Mesendoderm (in vitro differentiated cells): ENCODE measurements around the gene C10orf90.

Source experiments
- DNase-seq: peaks from one replicate; pipeline ENCODE4 v3.0.0; 2013
- H2AK5ac ChIP-seq: 2 replicates; pipeline ENCODE4 v1.6.1; 2013; ENCODE audit warnings: low read length, inconsistent platforms
- H2BK120ac ChIP-seq: 2 replicates; pipeline ENCODE4 v1.6.1; 2013; ENCODE audit warnings: low read depth, mild to moderate bottlenecking, low read length, moderate library complexity, mixed read lengths
- H2BK15ac ChIP-seq: replicated peaks from 2 replicates; pipeline ENCODE4 v1.6.1; 2013; ENCODE audit warnings: low read depth, mild to moderate bottlenecking, moderate library complexity
- H2BK5ac ChIP-seq: 2 replicates; pipeline ENCODE4 v1.6.1; 2013; ENCODE audit warnings: low read length, inconsistent platforms
- H3K18ac ChIP-seq: 2 replicates; pipeline ENCODE4 v1.6.1; 2013; ENCODE audit warnings: mild to moderate bottlenecking, low read length, mixed read lengths
- H3K23ac ChIP-seq: one replicate; pipeline ENCODE4 v1.6.1; 2013; ENCODE audit warnings: low read length
- H3K27ac ChIP-seq: 2 replicates; pipeline ENCODE4 v1.5.1; 2013; ENCODE audit warnings: low read depth, mild to moderate bottlenecking, inconsistent platforms, low read length, moderate library complexity
- H3K27me3 ChIP-seq: 2 replicates; pipeline ENCODE4 v1.6.1; 2013; ENCODE audit warnings: low read length, control low read depth, mild to moderate bottlenecking, inconsistent platforms; ENCODE audit not compliant: insufficient read depth, poor library complexity
- H3K36me3 ChIP-seq: 2 replicates; pipeline ENCODE4 v1.6.1; 2013; ENCODE audit warnings: low read length, inconsistent platforms; ENCODE audit not compliant: control insufficient read depth, insufficient read depth
- H3K4ac ChIP-seq: one replicate; pipeline ENCODE4 v1.6.1; 2013; ENCODE audit warnings: low read depth, mild to moderate bottlenecking, low read length, moderate library complexity
- H3K4me1 ChIP-seq: 2 replicates; pipeline ENCODE4 v1.6.1; 2013; ENCODE audit warnings: low read depth, low read length, inconsistent platforms; ENCODE audit not compliant: control insufficient read depth
- H3K4me2 ChIP-seq: 2 replicates; pipeline ENCODE4 v1.6.1; 2013; ENCODE audit warnings: low read length
- H3K4me3 ChIP-seq: 2 replicates; pipeline ENCODE4 v1.5.1; 2013; ENCODE audit warnings: mild to moderate bottlenecking, low read length
- H3K56ac ChIP-seq: one replicate; pipeline ENCODE4 v1.6.1; 2013; ENCODE audit warnings: low read length
- H3K79me1 ChIP-seq: 2 replicates; pipeline ENCODE4 v1.6.1; 2013; ENCODE audit warnings: low read length, inconsistent platforms
- H3K79me2 ChIP-seq: 2 replicates; pipeline ENCODE4 v1.6.1; 2013; ENCODE audit warnings: mild to moderate bottlenecking, low read length; ENCODE audit not compliant: control insufficient read depth, insufficient read depth
- H3K9ac ChIP-seq: 2 replicates; pipeline ENCODE4 v1.6.1; 2013; ENCODE audit warnings: low read length, inconsistent platforms
- H4K5ac ChIP-seq: one replicate; pipeline ENCODE4 v1.6.1; 2013; ENCODE audit warnings: low read length
- H4K8ac ChIP-seq: one replicate; pipeline ENCODE4 v1.6.1; 2013; ENCODE audit warnings: low read depth, mild to moderate bottlenecking, control low read depth, low read length, moderate library complexity
- WGBS: extraction: QIAGEN DNeasy Blood & Tissue Kit; methylation state at CpG from one replicate; pipeline ENCODE4 v1.1.7; 2013; ENCODE audit warnings: low lambda C conversion rate, missing lambda C conversion rate; ENCODE audit not compliant: insufficient coverage; ENCODE audit errors: extremely low coverage; 5-methylcytosine and 5-hydroxymethylcytosine counted together

The C10orf90 gene

GRCh38 chr10:126376956-126377355 lies 293.5 kb downstream of the C10orf90 start:
- no peak overlapping the region for H3K18ac ChIP-seq
- no CpG with 5 or more reads among the region's 2 CpGs for WGBS
- DNase-seq, result no peak

GRCh38 chr10:126375926-126376554 lies 294.5 kb downstream of the C10orf90 start:
- Histone ChIP-seq H3K36me3 (no peaks in the 10 kb centered on the region), H4K8ac (no peak overlapping the region), H2BK120ac (no peak overlapping the region), H3K27ac (no peak overlapping the region), H4K5ac (no peak overlapping the region), H3K9ac (no peak overlapping the region), H3K79me1 (no peaks in the 10 kb centered on the region), H2AK5ac (no peak overlapping the region), H3K23ac (no peak overlapping the region), H3K4me3 (no peak overlapping the region), H2BK15ac (no peak overlapping the region), H3K79me2 (no peaks in the 10 kb centered on the region), H3K4me2 (no peak overlapping the region), H3K4me1 (no peaks in the 10 kb centered on the region), H3K56ac (no peak overlapping the region), H3K27me3 (no peaks in the 10 kb centered on the region), H2BK5ac (no peak overlapping the region), H3K18ac (no peak overlapping the region), H3K4ac (no peak overlapping the region)
- DNase-seq, result no peak
- no CpG with 5 or more reads among the region's 1 CpG for WGBS

More at GRCh38 chr10:126376956-126377355, 293.5 kb downstream of the C10orf90 start:
- Histone ChIP-seq H2AK5ac (no peak overlapping the region), H3K4ac (no peak overlapping the region), H3K4me2 (no peak overlapping the region), H4K8ac (no peak overlapping the region), H3K79me1 (no peaks in the 10 kb centered on the region), H3K4me3 (no peak overlapping the region), H3K9ac (no peak overlapping the region), H2BK120ac (no peak overlapping the region), H2BK5ac (no peak overlapping the region), H3K79me2 (no peaks in the 10 kb centered on the region), H2BK15ac (no peak overlapping the region), H3K27me3 (no peaks in the 10 kb centered on the region), H3K27ac (no peak overlapping the region), H3K36me3 (no peaks in the 10 kb centered on the region), H3K56ac (no peak overlapping the region), H3K23ac (no peak overlapping the region), H3K4me1 (no peaks in the 10 kb centered on the region), H4K5ac (no peak overlapping the region)

- Histone ChIP-seq H2BK15ac (no peak overlapping the region), H2AK5ac (no peak overlapping the region), H4K8ac (no peak overlapping the region), H3K4me1 (no peaks in the 10 kb centered on the region), H3K4me2 (no peak overlapping the region), H3K23ac (no peak overlapping the region), H3K79me1 (no peaks in the 10 kb centered on the region), H3K56ac (no peak overlapping the region), H3K27me3 (no peaks in the 10 kb centered on the region), H3K9ac (no peak overlapping the region), H3K18ac (no peak overlapping the region), H3K27ac (no peak overlapping the region), H4K5ac (no peak overlapping the region), H3K79me2 (no peaks in the 10 kb centered on the region), H2BK5ac (no peak overlapping the region), H3K4me3 (no peak overlapping the region), H3K36me3 (no peaks in the 10 kb centered on the region), H3K4ac (no peak overlapping the region), H2BK120ac (no peak overlapping the region)
- DNase-seq, result no peak
Observed at GRCh38 chr10:126375299-126375698, 295.2 kb downstream of the C10orf90 start.
